Vagina (tissue), 2 donors: ENCODE results near the gene SMG7. TPM values are rescaled to one million over a fixed set of nuclear protein-coding genes. Genes with fewer than 3 reads are reported as not detected.

Source experiments
- DNase-seq, 2 donors: peaks; one replicate each; pipeline ENCODE4 v3.0.0-alpha.2; 2017; ENCODE audit errors: extremely low spot score in 2 of 2
- H3K27ac ChIP-seq: fragments of 200-600 bp; sonication (generic); one replicate; pipeline ENCODE4 v1.5.1; 2019
- H3K27me3 ChIP-seq: fragments of 200-600 bp; sonication (generic); one replicate; pipeline ENCODE4 v1.5.1; 2019
- H3K36me3 ChIP-seq, 2 donors: fragments of 200-600 bp; sonication (generic); one replicate each; pipeline ENCODE4 v1.5.1; 2017 to 2019
- H3K4me1 ChIP-seq: fragments of 200-600 bp; sonication (generic); one replicate; pipeline ENCODE4 v1.5.1; 2019
- H3K4me3 ChIP-seq, 2 donors: fragments of 200-600 bp; sonication (generic); 1 replicate in 1 of 2; 2 replicates in 1 of 2; pipeline ENCODE4 v1.5.1; 2016 to 2019
- H3K9me3 ChIP-seq: fragments of 200-600 bp; sonication (generic); one replicate; pipeline ENCODE4 v1.5.1; 2019
- POLR2A ChIP-seq, 2 donors: fragments of 450-650 bp; IDR thresholded peaks; one replicate each; pipeline ENCODE4 v1.6.1; 2017; ENCODE audit warnings: antibody characterized with exemption in 2 of 2, mild to moderate bottlenecking in 2 of 2, moderate library complexity in 2 of 2
- POLR2AphosphoS5 ChIP-seq, 2 donors: sonication (generic); formaldehyde crosslinking; IDR thresholded peaks; one replicate each; pipeline ENCODE4 v1.9.0; 2017; ENCODE audit warnings: antibody characterized with exemption in 2 of 2, mild to moderate bottlenecking in 2 of 2, low read depth in 1 of 2; ENCODE audit not compliant: insufficient read depth in 1 of 2
- intact Hi-C: fragments of 100-400 bp; cut with DNase I; formaldehyde crosslinking; loops from one replicate; pipeline ENCODE4 v1.15.1; 2023
- total RNA-seq: library from RNA; depleted of rRNA; stranded (reverse); fragments of >200 nt; gene quantifications from one replicate; pipeline ENCODE4 v1.2.3, GENCODE V29; 2016
- TF ChIP-seq, protein P1 (sequence below), 3 experiments: fragments of 450-650 bp in 2 of 3; fragments of 200-600 bp in 1 of 3; sonication (generic) in 1 of 3; IDR thresholded peaks; one replicate each; pipeline ENCODE4 v1.5.1; 2017 to 2019; ENCODE audit warnings: antibody characterized with exemption in 3 of 3, mild to moderate bottlenecking in 2 of 3, moderate library complexity in 2 of 3

The SMG7 gene
- total RNA-seq, 1 donor from 2014 or later = 48.9 TPM

DNA sequence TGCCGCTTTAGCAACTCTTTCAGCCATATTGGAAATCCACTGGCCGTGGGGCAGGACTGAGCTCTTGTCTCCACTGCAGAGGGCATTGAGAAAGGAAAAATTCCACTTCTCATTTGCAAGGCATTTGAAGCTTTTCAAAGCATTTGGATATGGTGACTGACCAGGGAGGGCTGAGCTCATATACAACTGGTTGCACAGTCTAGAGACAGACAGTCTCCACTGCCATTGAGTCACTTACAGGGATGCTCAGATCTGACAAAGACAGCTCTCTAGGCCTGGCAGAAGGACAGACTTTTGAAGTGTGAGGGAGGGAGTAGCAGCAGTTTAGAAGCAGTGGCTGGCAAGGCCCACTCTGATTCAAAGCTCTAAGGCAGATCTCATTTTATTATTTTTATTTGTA is 93.7 kb downstream of the SMG7 start:
- DNase-seq = peak in 1 of 2 donors; percentile 28
- Histone ChIP-seq H3K27me3 (no peaks in the 10 kb centered on the region), H3K27ac (no peak overlapping the region), H3K4me1 (peaks cover 6% of the 10 kb centered on the region), H3K4me3 (no peak overlapping the region), H3K9me3 (no peaks in the 10 kb centered on the region), H3K36me3 (no peaks in the 10 kb centered on the region)
- intact Hi-C loops = no loop called here
- TF ChIP-seq POLR2A (IDR thresholded peaks at IDR 0.05) (no peak), POLR2AphosphoS5 (IDR thresholded peaks at IDR 0.05; ENCODE audit: insufficient read depth in 1 of 2, low read depth in 1 of 2) (no peak)
- TF ChIP-seq, protein P1, sequence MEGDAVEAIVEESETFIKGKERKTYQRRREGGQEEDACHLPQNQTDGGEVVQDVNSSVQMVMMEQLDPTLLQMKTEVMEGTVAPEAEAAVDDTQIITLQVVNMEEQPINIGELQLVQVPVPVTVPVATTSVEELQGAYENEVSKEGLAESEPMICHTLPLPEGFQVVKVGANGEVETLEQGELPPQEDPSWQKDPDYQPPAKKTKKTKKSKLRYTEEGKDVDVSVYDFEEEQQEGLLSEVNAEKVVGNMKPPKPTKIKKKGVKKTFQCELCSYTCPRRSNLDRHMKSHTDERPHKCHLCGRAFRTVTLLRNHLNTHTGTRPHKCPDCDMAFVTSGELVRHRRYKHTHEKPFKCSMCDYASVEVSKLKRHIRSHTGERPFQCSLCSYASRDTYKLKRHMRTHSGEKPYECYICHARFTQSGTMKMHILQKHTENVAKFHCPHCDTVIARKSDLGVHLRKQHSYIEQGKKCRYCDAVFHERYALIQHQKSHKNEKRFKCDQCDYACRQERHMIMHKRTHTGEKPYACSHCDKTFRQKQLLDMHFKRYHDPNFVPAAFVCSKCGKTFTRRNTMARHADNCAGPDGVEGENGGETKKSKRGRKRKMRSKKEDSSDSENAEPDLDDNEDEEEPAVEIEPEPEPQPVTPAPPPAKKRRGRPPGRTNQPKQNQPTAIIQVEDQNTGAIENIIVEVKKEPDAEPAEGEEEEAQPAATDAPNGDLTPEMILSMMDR (IDR thresholded peaks at IDR 0.05) = no peak

DNA sequence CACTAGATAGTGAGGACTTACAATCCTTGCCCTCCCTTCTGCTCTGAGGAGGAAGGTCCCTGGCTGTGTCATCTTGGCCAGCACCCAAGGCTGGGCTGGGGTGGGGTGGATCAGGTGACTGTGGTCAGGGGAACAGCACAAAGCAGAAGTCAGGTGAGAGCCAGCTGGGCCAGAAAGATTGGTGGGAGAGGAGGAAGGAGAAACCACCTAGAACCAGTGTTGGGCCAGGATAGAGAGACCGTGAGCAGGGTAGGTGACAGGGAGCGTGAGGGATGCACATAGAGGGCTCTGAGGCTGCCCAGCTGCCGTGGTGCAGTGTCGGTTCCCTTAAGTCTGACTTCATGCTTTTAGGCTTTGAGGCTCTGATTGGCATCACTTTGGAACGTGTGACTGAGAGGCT is 95.3 kb downstream of the SMG7 start:
- TF ChIP-seq, protein P1 (IDR thresholded peaks at IDR 0.05) = no peak
- TF ChIP-seq POLR2AphosphoS5 (IDR thresholded peaks at IDR 0.05; ENCODE audit: insufficient read depth in 1 of 2, low read depth in 1 of 2) (peak in 1 of 2 donors; percentile 20), POLR2A (IDR thresholded peaks at IDR 0.05) (no peak)
- peaks cover 6% of the 10 kb centered on the region for H3K4me1 ChIP-seq
- H3K36me3 ChIP-seq = no peaks in the 10 kb centered on the region
- no peak for DNase-seq
- no peak overlapping the region for H3K4me3 ChIP-seq
- intact Hi-C loops = no loop called here
- H3K27ac ChIP-seq = no peak overlapping the region
- no peaks in the 10 kb centered on the region for H3K9me3 ChIP-seq
- no peaks in the 10 kb centered on the region for H3K27me3 ChIP-seq

DNA sequence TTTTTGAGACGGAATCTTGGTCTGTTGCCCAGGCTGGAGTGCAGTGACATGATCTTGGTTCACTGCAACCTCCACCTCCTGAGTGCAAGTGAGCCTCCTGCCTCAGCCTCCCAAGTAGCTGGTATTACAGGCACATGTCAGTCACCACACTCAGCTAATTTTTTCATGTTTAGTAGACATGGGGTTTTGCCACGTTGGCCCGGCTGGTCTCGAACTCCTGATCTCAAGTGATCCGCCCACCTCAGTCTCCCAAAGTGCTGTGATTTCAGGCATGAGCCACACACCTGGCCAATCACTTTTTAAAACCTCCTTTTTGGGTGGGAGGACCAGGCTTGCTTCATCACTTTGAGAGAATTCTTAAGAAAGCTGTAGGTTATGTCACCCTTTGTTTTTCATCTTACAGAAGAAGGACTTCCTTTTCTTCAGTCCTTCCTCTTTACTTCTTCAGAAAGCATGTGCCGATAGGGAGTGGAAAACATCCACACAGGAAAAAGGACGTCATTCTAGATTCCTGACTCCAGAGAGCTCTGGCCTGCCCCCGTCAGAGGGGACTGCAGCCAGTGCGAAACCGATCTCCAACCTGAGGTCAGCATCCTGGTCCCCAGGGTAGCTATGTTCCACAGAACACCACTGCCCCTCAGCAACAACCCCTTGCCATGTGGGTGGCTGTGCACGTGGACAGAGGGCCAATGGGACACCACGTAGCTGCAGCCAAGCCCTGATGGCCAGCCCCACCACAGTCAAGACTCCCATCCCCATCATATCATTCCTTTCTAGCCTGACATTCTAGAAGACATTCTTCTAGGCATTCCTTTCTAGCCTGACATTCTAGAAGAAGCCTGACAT is 96.1 kb downstream of the SMG7 start:
- no peak overlapping the region for H3K4me3 ChIP-seq
- no peak for DNase-seq
- intact Hi-C loops = no loop called here
- H3K27me3 ChIP-seq = no peaks in the 10 kb centered on the region
- no peaks in the 10 kb centered on the region for H3K9me3 ChIP-seq
- peaks cover 6% of the 10 kb centered on the region for H3K4me1 ChIP-seq
- no peaks in the 10 kb centered on the region for H3K36me3 ChIP-seq
- no peak overlapping the region for H3K27ac ChIP-seq
- TF ChIP-seq, protein P1 (IDR thresholded peaks at IDR 0.05) = no peak
- no peak for TF ChIP-seq POLR2AphosphoS5 (IDR thresholded peaks at IDR 0.05; ENCODE audit: insufficient read depth in 1 of 2, low read depth in 1 of 2)

DNA sequence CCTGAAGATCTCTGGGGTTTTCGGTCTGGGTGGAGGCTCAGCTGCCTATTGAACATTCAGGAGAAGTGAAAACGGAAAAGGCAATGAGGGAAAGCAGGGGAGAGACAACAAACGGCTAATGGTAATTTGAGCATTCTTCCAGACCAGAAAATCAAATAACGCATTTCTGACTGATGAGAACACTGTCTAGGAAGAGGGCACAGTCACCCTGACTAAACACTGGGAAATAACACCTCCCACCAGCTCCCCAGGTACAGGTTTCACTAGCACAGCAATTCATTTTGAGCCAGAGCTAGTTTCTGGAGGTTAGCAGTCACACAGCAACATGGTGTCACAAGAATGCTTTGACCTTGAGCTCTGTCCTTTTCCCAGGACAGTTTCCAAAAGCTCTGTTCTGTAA is 96.8 kb downstream of the SMG7 start:
- H3K27me3 ChIP-seq = no peaks in the 10 kb centered on the region
- intact Hi-C loops = no loop called here
- H3K27ac ChIP-seq = no peak overlapping the region
- H3K9me3 ChIP-seq = no peaks in the 10 kb centered on the region
- H3K4me1 ChIP-seq = peaks cover 6% of the 10 kb centered on the region
- no peak for DNase-seq
- H3K4me3 ChIP-seq = no peak overlapping the region
- TF ChIP-seq, protein P1 (IDR thresholded peaks at IDR 0.05) = no peak
- TF ChIP-seq POLR2A (IDR thresholded peaks at IDR 0.05) (no peak), POLR2AphosphoS5 (IDR thresholded peaks at IDR 0.05; ENCODE audit: insufficient read depth in 1 of 2, low read depth in 1 of 2) (no peak)
- no peaks in the 10 kb centered on the region for H3K36me3 ChIP-seq

DNA sequence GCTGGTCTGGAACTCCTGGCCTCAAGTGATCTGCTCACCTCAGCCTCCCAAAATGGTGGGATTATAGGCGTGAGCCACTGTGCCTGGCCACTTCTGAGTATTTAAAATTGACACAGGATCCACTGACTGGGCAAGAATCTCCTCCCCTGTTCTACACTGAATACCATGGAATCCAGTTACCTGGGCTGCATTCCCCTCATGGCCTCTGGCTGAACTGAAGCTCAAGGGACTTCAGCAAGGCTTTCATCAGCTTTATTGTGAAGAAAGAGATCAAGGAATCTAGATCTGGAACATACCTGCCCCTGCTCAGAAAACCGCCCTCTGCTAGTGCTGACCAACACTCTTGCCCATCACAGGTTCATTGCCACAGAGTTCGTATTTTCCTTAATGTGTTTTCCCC is 97.5 kb downstream of the SMG7 start:
- Histone ChIP-seq H3K36me3 (no peaks in the 10 kb centered on the region), H3K27ac (no peak overlapping the region), H3K27me3 (no peaks in the 10 kb centered on the region), H3K4me1 (peaks cover 6% of the 10 kb centered on the region), H3K9me3 (no peaks in the 10 kb centered on the region), H3K4me3 (no peak overlapping the region)
- intact Hi-C loops = no loop called here
- TF ChIP-seq POLR2A (IDR thresholded peaks at IDR 0.05) (no peak), POLR2AphosphoS5 (IDR thresholded peaks at IDR 0.05; ENCODE audit: insufficient read depth in 1 of 2, low read depth in 1 of 2) (no peak)
- TF ChIP-seq, protein P1 (IDR thresholded peaks at IDR 0.05) = no peak
- DNase-seq = no peak
